CD4-positive, alpha-beta T cell treated with Interleukin-15 for 4 hours (primary cell): ENCODE results near the gene SUFU.

Source experiments
- DNase-seq: peaks from one replicate; pipeline ENCODE4 v3.0.0-alpha.2; 2020; ENCODE audit warnings: low spot score

The SUFU gene

GRCh38 chr10:102673819-102674511, 170.2 kb downstream of the SUFU start:
- peak; percentile 82 for DNase-seq

GRCh38 chr10:102674566-102674965, 170.8 kb downstream of the SUFU start:
- DNase-seq: peak; percentile 36

- DNase-seq: no peak
Measured at GRCh38 chr10:102675011-102675665, 171.4 kb downstream of the SUFU start.

- no peak for DNase-seq
Measured at GRCh38 chr10:102675666-102676533, 172.1 kb downstream of the SUFU start.

- DNase-seq: no peak
Measured at GRCh38 chr10:102676534-102677315, 173.0 kb downstream of the SUFU start.

- no peak for DNase-seq
Measured at GRCh38 chr10:102677331-102678067, 173.7 kb downstream of the SUFU start.

GRCh38 chr10:102678068-102678400, 174.3 kb downstream of the SUFU start:
- DNase-seq: no peak

- no peak for DNase-seq
Measured at GRCh38 chr10:102678842-102679289, 175.1 kb downstream of the SUFU start.

GRCh38 chr10:102679596-102679995, 175.8 kb downstream of the SUFU start:
- DNase-seq: no peak

- no peak for DNase-seq
Measured at GRCh38 chr10:102681696-102682095, 177.9 kb downstream of the SUFU start.

GRCh38 chr10:102682416-102682815, 178.6 kb downstream of the SUFU start:
- no peak for DNase-seq

GRCh38 chr10:102682981-102683380, 179.2 kb downstream of the SUFU start:
- DNase-seq: no peak
